LNCAP (cell line): ENCODE measurements around the gene PSMD4.

Experiments used
- TF ChIP-seq, protein P1 (sequence below): fragments of 450-650 bp; IDR thresholded peaks from 2 replicates; pipeline ENCODE4 v1.5.1; 2017; ENCODE audit warnings: mild to moderate bottlenecking

The PSMD4 gene

DNA sequence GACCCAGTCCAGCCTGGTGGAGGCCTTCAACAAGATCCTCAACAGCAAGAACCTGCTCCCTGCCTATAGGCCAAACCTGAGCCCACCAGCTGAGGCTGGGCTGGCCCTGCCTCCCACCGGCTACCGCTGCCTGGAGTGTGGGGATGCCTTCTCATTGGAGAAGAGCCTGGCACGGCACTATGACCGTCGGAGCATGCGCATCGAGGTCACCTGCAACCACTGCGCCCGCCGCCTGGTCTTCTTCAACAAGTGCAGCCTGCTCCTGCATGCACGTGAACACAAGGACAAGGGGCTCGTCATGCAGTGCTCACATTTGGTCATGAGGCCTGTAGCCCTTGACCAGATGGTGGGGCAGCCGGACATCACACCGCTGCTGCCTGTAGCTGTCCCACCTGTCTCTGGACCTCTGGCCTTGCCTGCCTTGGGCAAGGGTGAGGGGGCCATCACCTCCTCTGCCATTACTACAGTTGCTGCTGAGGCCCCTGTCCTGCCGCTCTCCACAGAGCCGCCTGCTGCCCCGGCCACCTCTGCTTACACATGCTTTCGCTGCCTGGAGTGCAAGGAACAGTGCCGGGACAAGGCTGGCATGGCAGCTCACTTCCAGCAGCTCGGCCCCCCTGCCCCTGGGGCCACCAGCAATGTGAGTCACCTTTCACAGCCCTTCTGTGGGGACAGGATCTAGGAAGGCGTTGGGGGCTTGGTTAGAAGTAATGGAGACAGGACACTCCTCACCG is 33.4 kb downstream of the PSMD4 start:
- TF ChIP-seq, protein P1, sequence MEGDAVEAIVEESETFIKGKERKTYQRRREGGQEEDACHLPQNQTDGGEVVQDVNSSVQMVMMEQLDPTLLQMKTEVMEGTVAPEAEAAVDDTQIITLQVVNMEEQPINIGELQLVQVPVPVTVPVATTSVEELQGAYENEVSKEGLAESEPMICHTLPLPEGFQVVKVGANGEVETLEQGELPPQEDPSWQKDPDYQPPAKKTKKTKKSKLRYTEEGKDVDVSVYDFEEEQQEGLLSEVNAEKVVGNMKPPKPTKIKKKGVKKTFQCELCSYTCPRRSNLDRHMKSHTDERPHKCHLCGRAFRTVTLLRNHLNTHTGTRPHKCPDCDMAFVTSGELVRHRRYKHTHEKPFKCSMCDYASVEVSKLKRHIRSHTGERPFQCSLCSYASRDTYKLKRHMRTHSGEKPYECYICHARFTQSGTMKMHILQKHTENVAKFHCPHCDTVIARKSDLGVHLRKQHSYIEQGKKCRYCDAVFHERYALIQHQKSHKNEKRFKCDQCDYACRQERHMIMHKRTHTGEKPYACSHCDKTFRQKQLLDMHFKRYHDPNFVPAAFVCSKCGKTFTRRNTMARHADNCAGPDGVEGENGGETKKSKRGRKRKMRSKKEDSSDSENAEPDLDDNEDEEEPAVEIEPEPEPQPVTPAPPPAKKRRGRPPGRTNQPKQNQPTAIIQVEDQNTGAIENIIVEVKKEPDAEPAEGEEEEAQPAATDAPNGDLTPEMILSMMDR = no peak

DNA sequence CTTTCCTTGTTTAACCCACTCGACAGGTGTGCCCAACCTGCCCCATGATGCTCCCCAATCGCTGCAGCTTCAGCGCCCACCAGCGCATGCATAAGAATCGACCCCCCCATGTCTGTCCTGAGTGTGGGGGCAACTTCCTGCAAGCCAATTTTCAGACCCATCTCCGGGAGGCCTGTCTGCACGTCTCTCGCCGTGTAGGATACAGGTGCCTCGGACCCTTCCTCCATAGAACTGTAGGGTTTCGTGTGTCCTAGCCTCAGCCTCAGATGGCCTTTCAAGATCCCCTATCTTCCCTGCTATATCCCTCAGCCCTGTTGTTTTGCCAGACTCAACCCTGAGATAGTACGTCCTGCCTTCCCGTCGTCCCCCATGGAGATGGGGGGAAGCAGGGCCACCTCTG is 34.0 kb downstream of the PSMD4 start:
- TF ChIP-seq, protein P1 = no peak

DNA sequence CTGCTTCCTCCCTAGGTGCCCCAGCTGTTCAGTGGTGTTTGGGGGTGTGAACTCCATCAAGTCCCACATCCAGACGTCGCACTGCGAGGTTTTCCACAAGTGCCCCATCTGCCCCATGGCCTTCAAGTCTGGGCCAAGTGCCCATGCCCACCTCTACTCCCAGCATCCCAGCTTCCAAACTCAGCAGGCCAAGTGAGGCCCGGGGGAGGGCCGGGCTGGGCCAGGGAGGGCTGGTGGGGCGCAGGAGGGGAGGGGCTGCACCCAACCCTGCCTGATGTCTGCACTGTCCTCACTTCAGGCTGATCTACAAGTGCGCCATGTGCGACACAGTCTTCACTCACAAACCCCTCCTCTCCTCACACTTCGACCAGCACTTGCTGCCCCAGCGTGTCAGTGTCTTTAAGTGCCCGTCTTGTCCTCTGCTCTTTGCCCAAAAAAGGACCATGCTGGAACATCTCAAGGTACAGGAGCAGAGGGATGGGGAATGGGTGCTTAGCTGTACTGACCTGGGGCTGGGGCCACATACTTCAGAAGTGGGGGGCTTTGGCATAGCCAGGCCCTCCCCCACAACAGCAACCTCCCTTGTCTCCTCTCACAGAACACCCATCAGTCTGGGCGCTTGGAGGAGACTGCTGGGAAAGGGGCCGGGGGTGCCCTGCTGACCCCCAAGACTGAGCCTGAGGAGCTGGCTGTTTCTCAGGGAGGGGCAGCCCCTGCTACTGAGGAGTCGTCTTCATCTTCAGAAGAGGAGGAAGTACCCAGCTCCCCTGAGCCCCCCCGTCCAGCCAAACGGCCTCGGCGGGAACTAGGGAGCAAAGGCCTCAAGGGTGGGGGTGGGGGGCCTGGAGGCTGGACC is 34.8 kb downstream of the PSMD4 start:
- TF ChIP-seq, protein P1 = no peak

DNA sequence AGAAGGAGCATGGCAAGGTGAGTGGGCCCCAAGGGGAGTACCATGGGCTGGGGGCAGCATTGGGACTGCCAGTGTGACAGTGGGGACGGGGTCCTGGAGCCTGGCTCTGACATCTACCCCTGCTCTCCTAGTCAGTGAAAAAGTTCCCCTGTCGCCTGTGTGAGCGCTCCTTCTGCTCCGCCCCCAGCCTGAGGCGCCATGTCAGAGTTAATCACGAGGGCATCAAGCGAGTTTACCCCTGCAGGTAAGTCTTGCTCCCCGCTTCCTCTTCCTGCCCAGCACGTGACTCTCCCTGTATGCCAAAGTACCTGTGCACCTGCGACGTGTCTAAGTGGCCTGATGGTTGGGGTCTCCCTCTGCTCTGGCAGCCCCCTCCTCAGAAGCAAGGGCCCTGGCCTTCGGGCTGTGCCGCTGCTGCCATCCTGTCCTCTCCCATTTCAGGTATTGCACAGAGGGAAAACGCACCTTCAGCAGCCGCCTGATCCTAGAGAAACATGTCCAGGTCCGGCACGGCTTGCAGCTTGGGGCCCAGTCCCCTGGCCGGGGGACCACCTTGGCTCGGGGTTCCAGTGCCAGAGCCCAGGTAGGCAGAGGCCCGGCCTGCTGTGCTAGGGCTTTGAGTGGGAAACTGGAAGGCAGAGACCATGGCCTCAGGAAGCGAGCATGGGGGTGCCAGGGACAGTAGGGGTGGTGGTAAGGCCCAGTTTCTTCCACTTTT is 35.6 kb downstream of the PSMD4 start:
- TF ChIP-seq, protein P1 = no peak

DNA sequence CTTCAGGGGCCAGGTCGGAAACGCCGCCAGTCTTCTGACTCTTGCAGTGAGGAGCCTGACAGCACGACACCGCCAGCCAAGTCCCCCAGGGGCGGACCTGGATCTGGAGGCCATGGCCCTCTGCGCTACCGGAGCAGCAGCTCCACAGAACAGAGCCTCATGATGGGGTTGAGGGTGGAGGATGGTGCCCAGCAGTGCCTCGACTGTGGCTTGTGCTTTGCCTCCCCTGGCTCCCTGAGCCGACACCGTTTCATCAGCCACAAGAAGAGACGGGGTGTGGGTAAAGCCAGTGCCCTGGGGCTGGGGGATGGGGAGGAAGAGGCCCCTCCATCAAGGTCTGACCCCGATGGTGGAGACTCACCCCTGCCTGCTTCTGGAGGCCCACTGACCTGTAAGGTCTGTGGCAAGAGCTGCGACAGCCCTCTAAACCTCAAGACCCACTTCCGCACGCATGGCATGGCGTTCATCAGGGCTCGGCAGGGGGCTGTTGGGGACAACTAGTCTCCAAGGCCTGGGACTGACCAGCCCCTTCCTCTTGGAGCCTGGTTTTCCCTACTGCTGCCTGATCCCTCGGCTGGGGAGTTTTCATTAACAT is 36.3 kb downstream of the PSMD4 start:
- TF ChIP-seq, protein P1 = no peak

DNA sequence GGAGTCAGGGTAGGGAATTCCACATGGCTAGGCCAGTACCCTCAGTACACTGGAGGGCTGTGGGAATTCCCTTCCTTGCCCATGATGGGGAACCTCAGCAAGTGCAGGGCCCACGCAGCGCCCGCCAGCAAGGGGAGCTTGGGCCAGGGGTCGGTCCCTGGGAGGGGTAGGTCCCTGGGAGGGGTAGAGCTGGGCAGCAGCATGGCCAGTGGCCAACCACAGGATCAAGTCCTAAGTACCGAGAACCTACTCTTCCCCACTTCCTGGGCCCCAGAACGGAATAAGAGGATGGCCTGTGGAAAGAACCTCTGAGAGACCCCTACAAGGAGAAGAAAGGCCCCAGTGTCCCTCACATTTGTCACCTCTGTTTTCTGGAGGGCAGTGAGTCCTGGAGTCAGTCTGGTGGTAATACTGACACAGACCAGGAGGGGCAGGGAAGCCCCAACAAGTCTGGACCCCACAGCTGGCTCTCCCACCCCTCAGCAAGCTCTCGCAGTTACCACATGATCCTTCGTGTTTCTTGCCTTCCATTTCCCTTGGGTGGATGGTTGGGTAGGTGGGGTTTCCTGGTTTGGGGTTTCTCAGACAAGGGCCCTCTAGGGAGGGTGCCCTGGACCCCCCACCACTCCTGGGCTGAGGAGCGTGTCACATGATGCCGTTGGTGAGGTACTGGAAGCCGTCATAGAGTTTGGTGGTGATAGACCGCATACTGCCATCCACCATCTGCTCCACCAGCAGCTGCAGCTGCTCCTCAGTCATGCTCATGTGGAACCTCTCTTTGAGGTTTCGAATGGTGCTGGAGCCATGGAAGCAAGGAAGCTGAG is 37.9 kb downstream of the PSMD4 start:
- TF ChIP-seq, protein P1 = no peak

DNA sequence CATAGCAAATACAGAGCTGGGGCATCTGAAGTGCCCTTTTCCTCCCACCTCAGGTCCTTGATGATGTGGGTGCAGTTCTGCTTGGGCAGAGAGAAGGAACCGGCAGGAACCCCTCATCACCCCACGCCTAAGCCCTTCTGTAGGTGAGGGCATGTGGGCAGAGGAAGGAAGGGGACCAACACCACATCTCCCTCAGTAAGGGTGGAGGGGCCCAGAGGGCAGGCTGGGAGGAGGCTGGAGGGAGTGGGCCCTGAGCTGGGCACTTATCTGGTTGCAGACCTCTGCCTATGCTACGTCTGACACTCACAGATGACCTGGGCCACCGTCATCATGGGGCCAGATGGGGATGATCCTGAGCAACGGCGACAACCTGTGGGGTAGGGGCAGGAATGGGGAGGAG is 38.6 kb downstream of the PSMD4 start:
- TF ChIP-seq, protein P1 = no peak
